ENCODE data around the gene LAMC3.
"Not testable (repeated sequence)": the region's sequence is repeated elsewhere in the genome, so short reads cannot be mapped to it uniquely, and the experiment has no call there.

The LAMC3 gene

DNA sequence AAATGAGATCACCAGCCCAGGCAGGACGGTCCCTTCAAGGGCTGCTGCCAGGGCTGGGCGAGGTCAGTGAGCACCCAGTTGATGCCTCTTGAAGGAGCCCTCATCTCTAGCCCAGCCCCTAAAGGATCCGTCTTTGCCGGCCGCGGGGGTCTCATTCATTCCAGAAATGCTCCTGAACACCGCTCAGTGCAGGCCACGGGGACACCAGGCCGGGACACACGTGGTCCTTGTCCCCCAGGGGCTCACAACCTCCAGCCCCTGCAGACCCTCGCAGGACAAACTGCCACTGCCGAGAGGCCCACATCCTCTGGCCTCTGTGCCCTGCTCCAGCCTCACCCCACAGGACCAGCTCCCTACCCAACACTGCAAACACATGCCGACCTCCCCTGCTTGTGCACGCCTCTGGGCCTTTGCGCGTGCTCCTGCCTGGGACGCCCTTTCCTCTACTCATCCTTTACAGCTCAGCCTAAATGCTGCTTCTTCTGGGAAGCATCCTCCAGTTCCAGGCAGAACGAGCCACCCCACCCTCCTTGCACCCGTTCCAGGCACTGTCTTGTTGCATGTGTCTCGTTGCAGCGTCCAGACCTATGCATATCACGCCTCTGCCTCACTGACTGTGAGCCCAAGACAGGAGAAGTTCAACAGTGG is 10.3 kb upstream of the LAMC3 start:
- H3K27ac ChIP-seq, result no peak overlapping the region
- TF ChIP-seq, protein P1, sequence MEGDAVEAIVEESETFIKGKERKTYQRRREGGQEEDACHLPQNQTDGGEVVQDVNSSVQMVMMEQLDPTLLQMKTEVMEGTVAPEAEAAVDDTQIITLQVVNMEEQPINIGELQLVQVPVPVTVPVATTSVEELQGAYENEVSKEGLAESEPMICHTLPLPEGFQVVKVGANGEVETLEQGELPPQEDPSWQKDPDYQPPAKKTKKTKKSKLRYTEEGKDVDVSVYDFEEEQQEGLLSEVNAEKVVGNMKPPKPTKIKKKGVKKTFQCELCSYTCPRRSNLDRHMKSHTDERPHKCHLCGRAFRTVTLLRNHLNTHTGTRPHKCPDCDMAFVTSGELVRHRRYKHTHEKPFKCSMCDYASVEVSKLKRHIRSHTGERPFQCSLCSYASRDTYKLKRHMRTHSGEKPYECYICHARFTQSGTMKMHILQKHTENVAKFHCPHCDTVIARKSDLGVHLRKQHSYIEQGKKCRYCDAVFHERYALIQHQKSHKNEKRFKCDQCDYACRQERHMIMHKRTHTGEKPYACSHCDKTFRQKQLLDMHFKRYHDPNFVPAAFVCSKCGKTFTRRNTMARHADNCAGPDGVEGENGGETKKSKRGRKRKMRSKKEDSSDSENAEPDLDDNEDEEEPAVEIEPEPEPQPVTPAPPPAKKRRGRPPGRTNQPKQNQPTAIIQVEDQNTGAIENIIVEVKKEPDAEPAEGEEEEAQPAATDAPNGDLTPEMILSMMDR (conservative IDR thresholded peaks at IDR 0.05), result peak; percentile 41

DNA sequence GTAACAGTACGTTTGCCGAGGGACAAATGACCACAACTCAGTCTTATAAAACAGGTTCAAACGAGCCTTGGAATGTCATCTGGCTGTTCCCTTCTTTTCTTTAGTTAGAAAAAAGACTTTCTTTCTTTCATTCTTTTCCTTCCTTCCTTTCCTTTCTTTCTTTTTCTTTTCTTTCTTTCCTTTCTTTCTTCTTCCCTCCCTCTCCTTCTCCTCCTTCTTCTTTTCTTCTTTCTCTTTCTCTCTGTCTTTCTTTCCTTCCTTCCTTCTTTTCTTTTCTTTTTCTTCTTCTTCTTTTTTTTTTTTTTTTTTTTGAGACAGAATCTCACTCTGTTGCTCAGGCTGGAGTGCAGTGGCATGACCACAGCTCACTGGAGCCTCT is 9.7 kb upstream of the LAMC3 start:
- no peak overlapping the region for H3K27ac ChIP-seq
- TF ChIP-seq, protein P1 (conservative IDR thresholded peaks at IDR 0.05), result no peak

DNA sequence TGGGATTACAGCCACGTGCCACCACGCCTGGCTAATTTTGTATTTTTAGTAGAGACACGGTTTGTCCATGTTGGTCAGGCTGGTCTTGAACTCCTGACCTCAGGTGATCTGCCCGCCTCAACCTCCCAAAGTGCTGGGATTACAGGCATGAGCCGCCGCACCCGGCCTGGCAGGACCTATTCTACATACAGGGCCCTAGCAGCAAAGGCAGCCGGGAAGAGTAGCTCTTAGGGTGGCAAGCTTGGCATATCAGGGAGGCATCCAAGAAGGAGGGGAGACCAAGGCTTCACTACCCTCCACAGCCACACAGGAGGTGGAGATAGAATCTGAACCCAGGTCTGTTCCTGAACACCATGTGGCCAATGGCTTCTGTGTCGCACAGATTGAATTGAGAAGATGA is 8.4 kb upstream of the LAMC3 start:
- not testable (repeated sequence) for H3K27ac ChIP-seq

DNA sequence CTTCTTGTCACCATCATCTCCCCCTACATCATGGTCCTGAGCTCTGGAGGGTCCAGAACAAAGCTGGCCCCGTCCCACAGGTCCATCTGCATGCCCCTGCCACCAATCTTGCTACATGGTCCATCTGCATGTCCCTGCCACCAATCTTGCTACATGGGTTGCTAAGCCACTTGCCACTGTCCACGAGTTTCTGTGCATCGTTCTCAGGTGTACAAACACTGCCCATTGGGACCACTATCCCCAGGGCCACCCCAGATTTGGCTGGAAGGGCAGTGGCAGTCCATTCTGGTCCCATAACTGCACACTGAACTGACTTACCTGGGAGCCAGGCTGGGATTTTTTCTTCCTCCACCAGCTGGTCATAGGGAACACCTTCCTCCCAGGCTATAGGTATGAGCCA is 8.0 kb upstream of the LAMC3 start:
- TF ChIP-seq, protein P1 (conservative IDR thresholded peaks at IDR 0.05), result no peak

DNA sequence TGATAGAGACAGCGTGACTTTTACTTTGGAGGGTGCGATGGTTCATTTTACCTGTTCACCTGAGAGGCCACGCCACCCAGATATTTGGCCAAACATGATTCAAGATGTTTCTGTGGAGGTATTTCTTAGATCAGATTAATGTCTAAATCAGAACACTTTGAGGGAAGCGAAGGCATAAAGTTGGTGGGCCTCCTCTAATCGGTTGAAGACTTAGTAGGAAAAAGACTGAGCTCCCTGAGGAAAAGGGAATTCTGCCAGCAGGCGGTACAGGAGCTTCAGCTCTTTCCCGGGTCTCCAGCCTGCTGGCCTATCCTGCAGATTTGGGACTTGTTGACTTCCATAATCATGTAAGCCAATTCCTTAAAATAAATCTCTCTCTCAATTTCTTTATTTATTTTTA is 7.0 kb upstream of the LAMC3 start:
- TF ChIP-seq, protein P1 (conservative IDR thresholded peaks at IDR 0.05), result no peak
- no peak overlapping the region for H3K27ac ChIP-seq

More for the DNA sequence above, 8.0 kb upstream of the LAMC3 start:
- H3K27ac ChIP-seq, result no peak overlapping the region

DNA sequence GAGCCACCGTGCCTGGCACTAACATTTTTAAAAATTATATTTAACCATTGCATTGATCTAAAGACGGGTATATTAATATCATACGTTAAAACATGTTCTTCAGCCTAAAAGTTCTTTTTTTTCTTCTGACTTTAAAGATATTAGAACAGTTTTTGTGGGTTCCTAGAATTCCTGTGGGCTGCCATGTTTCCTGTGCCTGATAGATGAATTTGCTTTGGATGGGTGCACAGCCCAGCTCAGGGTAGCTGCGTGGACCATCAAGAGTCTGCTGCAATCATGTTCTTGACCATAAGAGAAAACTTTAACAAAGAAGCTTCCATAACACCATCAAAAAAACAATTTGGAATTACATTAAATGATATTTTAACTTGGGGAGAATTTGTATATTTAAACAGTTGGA is 2.4 kb upstream of the LAMC3 start:
- TF ChIP-seq, protein P1 (conservative IDR thresholded peaks at IDR 0.05), result no peak
- no peak overlapping the region for H3K27ac ChIP-seq

DNA sequence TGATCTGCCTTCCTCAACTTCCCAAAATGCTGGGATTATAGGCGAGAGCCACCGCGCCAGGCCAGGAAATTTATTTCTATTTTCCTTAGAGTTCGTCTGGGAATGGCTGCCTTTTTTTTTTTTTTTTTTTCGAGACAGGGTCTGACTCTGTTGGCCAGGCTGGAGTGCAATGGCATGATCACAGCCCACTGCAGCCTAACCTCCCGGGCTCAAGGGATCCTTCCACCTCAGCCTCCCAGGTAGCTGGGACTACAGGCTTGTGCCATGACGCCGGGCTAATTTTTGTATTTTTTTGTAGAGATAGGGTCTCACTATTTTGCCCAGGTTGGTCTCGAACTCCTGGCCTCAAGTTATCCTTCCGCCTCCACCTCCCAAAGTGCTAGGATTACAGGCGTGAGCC is 888 bp upstream of the LAMC3 start:
- TF ChIP-seq, protein P1 (conservative IDR thresholded peaks at IDR 0.05), result no peak
- H3K27ac ChIP-seq, result no peak overlapping the region

DNA sequence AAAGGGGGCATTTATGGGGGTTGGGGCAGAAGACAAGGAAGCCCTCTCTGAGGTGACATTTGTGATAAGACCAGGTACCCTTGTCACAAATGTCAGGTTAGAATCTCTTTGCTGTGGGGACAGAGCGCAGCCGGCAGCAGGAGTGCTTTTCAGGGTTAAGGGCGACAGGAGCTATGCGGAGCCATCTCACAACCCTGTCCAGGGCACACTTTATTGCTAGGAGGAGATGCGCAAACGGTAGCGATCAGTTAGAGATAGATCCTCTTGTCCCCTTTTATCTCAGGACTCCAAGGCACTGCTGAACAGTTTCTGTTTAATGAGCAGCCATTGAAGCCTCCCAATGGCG is 438 bp upstream of the LAMC3 start:
- no peak overlapping the region; the same call in 1 of the 2 replicates for H3K27ac ChIP-seq

More for the DNA sequence above, 438 bp upstream of the LAMC3 start:
- TF ChIP-seq, protein P1 (conservative IDR thresholded peaks at IDR 0.05), result no peak
